OCI-M2 (cell line): ENCODE data around the gene RNF138.
"Not testable (repeated sequence)": the region's sequence is repeated elsewhere in the genome, so short reads cannot be mapped to it uniquely, and the experiment has no call there.

Experiments used
- DNase-seq: peaks from one replicate; lab custom pipeline; 2025; ENCODE audit not compliant: unreplicated experiment; lab: John Stamatoyannopoulos, UW

The RNF138 gene

DNA sequence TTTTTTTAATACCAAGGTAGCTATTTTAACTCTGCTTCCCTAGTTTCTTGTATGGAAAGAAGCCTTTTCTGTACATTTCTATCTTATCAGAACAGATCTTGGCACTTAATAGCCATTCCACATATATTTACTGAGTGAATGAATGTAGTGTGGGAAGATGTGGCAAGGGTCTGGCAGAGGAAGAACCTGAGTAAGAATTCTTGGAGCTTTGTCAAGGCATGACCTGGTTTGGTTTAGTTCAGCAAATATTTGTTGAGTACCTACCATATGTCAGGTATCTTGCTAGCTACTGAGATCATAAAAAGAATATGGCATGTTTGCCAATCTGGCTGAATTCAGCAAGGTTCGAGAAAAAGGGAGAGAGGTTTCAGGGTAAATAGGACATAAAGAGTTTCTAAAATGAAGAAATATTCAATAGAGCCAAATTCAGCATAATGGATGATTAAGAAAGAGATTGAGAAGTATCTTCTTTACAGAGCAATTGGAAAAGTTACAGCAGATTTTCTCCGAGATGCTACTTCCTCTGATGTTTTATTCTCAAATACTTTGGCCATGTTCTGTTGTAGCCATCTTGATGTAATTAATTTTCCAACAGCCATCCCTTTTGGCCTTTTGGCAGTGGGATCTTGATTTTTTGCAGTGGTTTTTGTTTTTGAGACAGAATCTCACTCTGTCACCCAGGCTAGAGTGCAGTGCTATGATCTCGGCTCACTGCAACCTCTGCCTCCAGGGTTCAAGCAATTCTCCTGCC, 76.5 kb downstream of the RNF138 start:
- DNase-seq, result no peak

DNA sequence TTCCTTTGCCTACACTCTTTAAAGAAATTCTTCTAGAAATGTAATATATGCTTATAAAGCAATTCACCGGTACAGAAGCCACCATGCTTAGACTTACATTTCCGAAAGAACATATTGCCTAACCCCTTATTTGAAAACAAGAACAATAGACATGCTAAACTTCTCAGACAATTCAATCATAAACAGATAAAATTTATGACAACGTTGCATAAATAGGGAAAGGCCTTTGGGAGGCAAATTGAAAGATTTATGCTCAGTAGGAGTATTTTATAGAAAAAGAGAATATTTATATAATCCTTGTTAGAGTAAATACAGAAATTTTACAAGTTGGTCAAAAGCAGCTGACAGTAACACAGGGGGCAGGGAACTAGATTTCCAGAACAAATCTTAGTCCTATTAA, 82.0 kb downstream of the RNF138 start:
- no peak for DNase-seq

- DNase-seq, result no peak
Measured at GRCh38 chr18:32174719-32175118, 83.0 kb downstream of the RNF138 start.

DNA sequence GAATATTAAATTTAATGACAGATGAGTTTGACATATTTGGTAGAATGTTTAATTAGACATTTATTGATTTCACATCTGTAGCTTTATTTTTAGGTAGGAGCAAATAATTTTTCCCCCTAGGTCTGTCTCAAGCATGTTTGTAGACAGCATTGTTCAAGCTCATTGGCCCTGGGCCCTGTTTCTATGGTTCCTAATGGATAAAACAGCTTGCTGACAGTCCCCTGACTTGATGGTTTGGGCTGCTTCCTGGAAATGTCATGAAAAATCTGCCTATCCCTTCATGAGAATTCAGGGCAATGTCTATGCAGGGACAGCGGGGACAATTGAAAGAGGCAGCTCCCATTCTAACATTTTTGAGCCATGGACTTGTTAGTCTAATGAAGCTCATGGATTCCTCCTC, 83.6 kb downstream of the RNF138 start:
- no peak for DNase-seq

DNA sequence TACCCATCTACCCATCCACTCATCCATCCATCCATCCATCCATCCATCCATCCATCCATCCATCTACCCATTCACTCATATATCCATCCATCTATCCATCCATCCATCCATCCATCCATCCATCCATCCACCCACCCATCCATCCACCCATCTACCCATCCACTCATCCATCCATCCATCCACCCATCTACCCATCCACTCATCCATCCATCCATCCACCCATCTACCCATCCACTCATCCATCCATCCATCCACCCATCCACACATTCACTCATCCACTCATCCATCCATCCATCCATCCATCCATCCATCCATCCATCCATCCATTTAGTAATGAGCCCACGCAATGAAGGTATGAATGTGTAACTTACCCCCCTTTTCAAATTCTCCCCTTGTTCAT, 85.1 kb downstream of the RNF138 start:
- not testable (repeated sequence) for DNase-seq

DNA sequence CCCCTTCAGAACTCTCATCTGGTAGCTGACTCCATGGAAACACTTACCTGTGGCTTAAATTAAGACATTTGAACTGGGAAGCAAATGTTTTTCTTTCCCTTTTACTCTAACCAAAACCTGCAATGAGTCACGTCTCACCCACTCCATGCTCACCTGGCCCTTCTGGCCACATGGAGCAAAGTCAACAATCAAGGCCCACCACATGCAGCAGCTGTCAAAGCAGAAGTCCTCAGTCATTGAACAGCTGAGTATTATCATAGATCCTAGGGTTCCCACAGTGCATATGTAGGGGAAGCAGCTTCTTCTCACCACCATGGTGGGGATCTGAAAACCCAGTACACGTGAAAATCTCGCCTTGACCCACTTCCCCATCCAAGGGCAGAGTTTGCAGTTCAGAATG, 85.9 kb downstream of the RNF138 start:
- DNase-seq, result no peak
